HK-2 (cell line): ENCODE measurements around the gene GPR146.
"Not testable (repeated sequence)": the region's sequence is repeated elsewhere in the genome, so short reads cannot be mapped to it uniquely, and the experiment has no call there.

Source experiments
- DNase-seq: peaks from one replicate; pipeline ENCODE4 v3.0.0-alpha.2; 2018; ENCODE audit not compliant: unreplicated experiment

Gene GPR146

GRCh38 chr7:1058311-1058710 is 14.0 kb downstream of the GPR146 start:
- DNase-seq: no peak

GRCh38 chr7:1058821-1059199 is 14.5 kb downstream of the GPR146 start:
- no peak for DNase-seq

GRCh38 chr7:1059200-1060091 is 15.1 kb downstream of the GPR146 start:
- DNase-seq: no peak

GRCh38 chr7:1060315-1061072 is 16.1 kb downstream of the GPR146 start:
- no peak for DNase-seq

- no peak for DNase-seq
Measured at GRCh38 chr7:1061180-1061579, 16.8 kb downstream of the GPR146 start.

- DNase-seq: no peak
Measured at GRCh38 chr7:1062296-1063294, 18.2 kb downstream of the GPR146 start.

GRCh38 chr7:1063361-1063760 is 19.0 kb downstream of the GPR146 start:
- DNase-seq: no peak

GRCh38 chr7:1064581-1064980 is 20.2 kb downstream of the GPR146 start:
- no peak for DNase-seq

- DNase-seq: no peak
Measured at GRCh38 chr7:1065263-1065584, 20.9 kb downstream of the GPR146 start.

GRCh38 chr7:1065585-1066241 is 21.4 kb downstream of the GPR146 start:
- DNase-seq: peak; percentile 71

GRCh38 chr7:1066242-1066588 is 21.9 kb downstream of the GPR146 start:
- DNase-seq: no peak

- no peak for DNase-seq
Measured at GRCh38 chr7:1068013-1068412, 23.7 kb downstream of the GPR146 start.

GRCh38 chr7:1068619-1069018 is 24.3 kb downstream of the GPR146 start:
- DNase-seq: no peak

GRCh38 chr7:1070544-1071011 is 26.2 kb downstream of the GPR146 start:
- DNase-seq: no peak

GRCh38 chr7:1071731-1072254 is 27.4 kb downstream of the GPR146 start:
- no peak for DNase-seq

GRCh38 chr7:1073142-1073977 is 29.0 kb downstream of the GPR146 start:
- DNase-seq: no peak

GRCh38 chr7:1074018-1074417 is 29.7 kb downstream of the GPR146 start:
- not testable (repeated sequence) for DNase-seq

- DNase-seq: no peak
Measured at GRCh38 chr7:1074593-1075431, 30.5 kb downstream of the GPR146 start.
